Erythroblast (primary cell): ENCODE results near the gene GTF2F2.

Experiments used
- GATA1 ChIP-seq: IDR thresholded peaks from 2 replicates; pipeline ENCODE4 v1.6.1; 2011; ENCODE audit warnings: low read depth, mild to moderate bottlenecking, control low read depth, low read length, moderate library complexity
- POLR2A ChIP-seq: IDR thresholded peaks from 2 replicates; pipeline ENCODE4 v1.6.1; 2011; ENCODE audit warnings: mild to moderate bottlenecking, low read length

DNA sequence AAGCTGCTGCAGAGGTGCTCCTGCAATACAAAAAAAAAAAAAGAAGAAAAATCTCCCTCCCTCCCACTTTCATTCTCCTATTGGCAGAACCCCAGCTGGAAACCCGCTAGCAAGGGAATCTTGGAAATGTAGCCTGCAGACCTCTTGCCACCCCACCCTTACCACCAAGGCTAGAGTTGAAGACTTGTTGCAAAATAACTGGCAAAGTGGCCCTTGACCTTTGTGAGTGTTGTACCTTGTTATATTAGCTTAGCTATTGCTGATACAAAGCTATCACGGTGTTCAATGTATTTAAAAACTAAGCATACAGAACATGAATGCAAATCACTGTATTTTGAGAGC is 138.0 kb downstream of the GTF2F2 start:
- no peak for TF ChIP-seq POLR2A
- TF ChIP-seq GATA1: no peak
